SK-N-MC (cell line): ENCODE results near the gene PARD3.

Source experiments
- EZH2 ChIP-seq: fragments of 200-600 bp; sonication (generic); IDR thresholded peaks from one replicate; pipeline ENCODE4 v1.6.1; 2017; ENCODE audit warnings: antibody characterized with exemption
- FOXP2 ChIP-seq: optimal IDR thresholded peaks from 2 replicates; pipeline ENCODE3; 2011; ENCODE audit warnings: mild to moderate bottlenecking, moderate library complexity; ENCODE audit not compliant: insufficient read depth; ENCODE audit errors: extremely low read length, control extremely low read depth
- POLR2AphosphoS5 ChIP-seq: IDR thresholded peaks from 2 replicates; pipeline ENCODE4 v1.6.1; 2012; ENCODE audit warnings: mild to moderate bottlenecking, low read depth, low read length, borderline replicate concordance

DNA sequence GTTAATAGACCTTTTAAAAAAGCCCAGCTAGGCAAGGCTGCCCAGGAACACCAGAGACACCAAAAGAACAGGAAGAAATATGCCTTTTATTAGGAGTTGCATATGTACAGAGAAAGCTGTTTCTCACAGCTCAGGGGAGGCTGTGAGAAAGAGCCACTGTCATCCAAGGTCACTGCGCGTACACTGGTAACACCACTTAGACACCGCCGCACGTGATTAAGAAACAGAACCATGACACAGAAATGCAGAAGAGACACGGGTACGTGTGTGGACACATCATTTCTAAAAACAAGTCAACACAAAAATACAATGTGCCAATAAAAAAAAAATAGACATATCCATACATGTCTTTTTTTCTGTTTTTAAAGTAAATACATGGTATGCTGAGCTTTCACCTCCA lies 705.6 kb downstream of the PARD3 start:
- no peak for TF ChIP-seq POLR2AphosphoS5
- no peak for TF ChIP-seq EZH2
- no peak for TF ChIP-seq FOXP2
